HG02763 (cell line): ENCODE data around the gene PSMB3.
A peak's percentile ranks its signal among the peaks of the same experiment; 100 is the strongest.
"Not testable (repeated sequence)": the region's sequence is repeated elsewhere in the genome, so short reads cannot be mapped to it uniquely, and the experiment has no call there.

Experiments used
- ATAC-seq: cut with Tn5 transposase; IDR thresholded peaks from one replicate; pipeline ENCODE4 v1.9.1; 2021; ENCODE audit warnings: mild to moderate bottlenecking, moderate library complexity; ENCODE audit not compliant: unreplicated experiment

PSMB3 gene

DNA sequence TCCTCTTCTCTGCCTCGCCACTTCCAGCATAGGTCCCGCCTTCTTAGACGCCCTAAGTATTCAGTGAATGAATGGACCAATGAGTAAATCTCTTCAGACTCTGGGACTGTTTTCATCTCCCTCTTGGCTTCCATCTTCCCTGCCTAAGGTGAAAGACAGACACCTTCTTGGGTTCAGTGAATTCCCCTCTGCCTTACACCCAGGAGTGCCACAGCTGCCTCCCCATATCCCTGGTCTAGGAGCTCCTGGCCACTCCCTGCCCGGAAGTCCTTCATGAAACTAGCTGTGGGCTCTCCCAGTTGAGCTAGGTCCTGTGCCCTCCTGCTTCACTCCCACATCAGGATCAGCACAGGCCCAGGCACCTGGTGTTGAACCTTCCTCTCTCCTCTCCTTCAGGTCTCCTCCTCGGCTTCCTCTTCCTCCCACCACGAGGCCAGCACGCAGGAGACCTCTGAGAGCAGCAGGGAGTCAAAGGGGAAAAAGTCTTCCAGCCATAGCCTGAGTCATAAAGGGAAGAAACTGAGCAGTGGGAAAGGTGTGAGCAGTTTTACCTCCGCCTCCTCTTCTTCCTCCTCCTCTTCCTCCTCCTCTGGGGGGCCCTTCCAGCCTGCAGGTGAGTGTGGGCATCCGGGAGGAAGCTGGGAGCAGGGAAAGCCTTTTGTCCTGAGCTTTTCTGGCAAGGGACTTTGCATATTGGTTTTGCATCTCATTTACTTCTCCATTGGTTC is 37.2 kb upstream of the PSMB3 start:
- ATAC-seq = no peak

- ATAC-seq = no peak
These were observed 36.1 kb upstream of the PSMB3 start for GRCh38 chr17:38716368-38717005.

DNA sequence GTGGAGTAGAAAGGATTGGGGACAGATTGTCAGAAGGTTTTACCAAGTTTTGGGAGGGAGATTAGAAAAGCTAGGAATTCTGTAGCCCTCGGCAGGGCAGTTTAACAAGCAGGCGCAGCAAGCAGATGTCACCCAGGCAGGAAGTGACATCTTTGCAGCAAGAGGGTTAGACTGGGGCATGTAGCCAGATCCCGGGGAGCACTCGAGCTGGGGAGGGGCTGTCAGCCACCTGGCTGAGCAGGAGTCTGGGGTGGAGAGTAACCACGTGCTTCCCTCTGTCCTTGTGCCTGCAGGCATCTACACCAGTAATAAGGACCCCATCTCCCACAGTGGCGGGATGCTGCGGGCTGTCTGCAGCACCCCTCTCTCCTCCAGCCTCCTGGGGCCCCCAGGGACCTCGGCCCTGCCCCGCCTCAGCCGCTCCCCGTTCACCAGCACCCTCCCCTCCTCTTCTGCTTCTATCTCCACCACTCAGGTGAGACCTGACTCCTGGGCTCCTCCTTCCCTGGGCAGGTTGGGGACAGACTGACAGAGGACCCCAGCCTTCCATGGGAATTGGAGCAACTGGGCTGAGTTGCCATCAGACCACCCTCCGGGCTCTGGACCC is 35.3 kb upstream of the PSMB3 start:
- ATAC-seq = no peak

DNA sequence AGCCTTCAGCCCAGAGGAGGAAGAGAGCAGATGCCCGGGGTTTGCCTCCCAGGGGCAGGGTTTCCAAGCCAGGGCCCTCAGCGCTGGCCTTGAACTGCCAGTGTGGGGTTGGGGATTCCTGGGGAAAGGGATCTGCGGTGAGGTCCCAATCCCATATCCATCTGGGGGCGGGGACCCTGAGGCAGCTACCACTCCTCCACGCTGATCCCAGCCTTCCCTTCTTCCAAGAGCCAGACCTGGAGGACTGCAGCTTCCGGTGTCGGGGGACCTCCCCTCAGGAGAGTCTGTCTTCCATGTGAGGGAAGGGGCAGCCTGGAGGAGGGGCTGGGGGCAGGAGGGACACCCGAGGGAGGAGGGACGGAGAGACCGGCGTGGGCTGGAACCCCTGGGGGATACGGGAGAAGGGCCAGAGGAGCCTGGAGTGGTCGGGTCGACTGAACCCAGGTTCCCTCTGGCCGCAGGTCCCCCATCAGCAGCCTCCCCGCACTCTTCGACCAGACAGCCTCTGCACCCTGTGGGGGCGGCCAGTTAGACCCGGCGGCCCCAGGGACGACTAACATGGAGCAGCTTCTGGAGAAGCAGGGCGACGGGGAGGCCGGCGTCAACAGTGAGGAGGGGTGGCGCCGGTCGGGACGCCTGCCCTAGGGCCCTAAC is 33.1 kb upstream of the PSMB3 start:
- no peak for ATAC-seq

DNA sequence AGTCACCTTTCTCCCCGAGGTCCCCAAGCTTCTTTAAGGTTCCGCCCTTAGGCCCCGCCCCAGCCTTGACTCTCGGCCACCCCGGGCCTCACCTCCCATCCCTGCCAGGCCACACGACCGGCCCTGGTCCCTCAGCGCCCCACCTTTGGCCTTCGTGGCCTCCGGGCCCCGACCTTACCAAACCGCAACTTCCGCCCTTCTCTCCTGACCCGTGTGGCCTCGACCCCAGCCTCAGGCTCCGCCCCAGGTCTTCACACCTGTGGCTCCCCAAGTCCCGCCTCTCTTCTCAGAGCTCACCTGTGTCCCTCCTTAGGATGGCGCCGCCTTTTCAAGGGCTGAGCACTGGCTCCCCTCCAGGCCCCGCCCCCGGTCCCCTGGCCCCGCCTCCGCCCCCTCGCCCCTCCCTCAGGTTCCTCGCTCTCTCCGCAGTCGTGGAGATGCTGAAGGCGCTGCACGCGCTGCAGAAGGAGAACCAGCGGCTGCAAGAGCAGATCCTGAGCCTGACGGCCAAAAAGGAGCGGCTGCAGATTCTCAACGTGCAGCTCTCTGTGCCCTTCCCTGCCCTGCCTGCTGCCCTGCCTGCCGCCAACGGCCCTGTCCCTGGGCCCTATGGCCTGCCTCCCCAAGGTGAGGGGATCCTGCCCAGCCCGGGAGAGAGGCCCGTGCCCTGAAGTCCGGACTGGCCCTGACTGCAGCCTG is 32.4 kb upstream of the PSMB3 start:
- ATAC-seq = no peak

GRCh38 chr17:38720941-38721340 is 31.6 kb upstream of the PSMB3 start:
- no peak for ATAC-seq

DNA sequence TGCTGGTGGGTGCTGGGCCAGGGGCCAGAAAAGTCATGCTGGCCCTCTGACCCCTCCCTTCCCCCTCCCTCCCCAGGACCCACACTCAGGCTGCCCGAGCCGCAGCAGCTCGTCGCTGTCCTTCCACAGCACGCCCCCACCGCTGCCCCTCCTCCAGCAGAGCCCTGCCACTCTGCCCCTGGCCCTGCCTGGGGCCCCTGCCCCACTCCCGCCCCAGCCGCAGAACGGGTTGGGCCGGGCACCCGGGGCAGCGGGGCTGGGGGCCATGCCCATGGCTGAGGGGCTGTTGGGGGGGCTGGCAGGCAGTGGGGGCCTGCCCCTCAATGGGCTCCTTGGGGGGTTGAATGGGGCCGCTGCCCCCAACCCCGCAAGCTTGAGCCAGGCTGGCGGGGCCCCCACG is 30.7 kb upstream of the PSMB3 start:
- no peak for ATAC-seq

- no peak for ATAC-seq
These were observed 28.1 kb upstream of the PSMB3 start for GRCh38 chr17:38724337-38724988.

GRCh38 chr17:38725066-38725465 is 27.5 kb upstream of the PSMB3 start:
- ATAC-seq = no peak

DNA sequence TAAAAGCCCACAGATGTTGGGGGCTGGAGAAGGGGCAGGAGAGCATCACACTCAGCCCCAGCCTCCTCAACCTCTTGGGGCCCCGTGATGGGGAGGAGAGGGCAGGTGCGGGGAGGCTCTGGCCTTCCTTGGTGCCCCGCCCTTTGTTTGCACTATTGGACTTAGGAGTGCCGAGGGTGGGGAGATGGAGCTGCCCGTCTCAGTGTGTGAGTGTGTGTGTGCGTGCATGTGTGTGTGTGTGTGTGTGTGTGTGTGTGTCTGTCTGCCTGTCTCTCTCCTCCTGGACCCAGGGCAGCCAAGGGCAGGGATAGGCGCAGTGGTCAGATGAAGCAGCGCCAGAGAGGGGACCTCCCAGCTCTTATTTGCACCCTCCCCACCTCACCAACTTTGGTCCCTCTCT is 26.4 kb upstream of the PSMB3 start:
- not testable (repeated sequence) for ATAC-seq

GRCh38 chr17:38727736-38728135 is 24.8 kb upstream of the PSMB3 start:
- no peak for ATAC-seq

DNA sequence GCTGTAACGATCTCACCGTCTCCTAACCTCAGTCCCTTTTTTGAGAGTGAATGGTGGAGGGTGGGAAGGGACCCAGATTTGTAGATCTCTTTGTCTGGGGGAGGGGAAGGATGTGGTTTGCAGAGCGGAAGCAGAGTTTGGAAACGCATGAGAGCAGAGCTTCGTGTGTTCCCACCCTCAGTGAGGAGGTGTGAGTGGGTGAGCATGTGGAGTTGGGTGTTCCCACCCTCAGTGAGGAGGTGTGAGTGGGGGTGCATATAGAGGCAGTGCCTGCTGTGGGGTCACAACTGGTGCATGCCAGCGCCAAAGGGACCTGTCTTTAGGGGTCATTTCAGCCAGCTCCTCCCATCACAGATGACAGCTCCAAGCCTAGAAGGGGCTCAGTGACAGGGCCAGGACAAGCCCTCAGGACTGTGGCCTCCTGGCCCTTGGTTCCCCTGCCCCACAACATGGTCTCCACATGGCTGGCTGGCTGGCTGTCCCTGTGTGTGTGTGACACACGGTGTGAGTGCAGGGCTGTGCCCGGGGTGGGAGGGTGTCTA is 24.2 kb upstream of the PSMB3 start:
- ATAC-seq = no peak

GRCh38 chr17:38729368-38729885 is 23.1 kb upstream of the PSMB3 start:
- ATAC-seq = no peak

GRCh38 chr17:38729886-38730525 is 22.5 kb upstream of the PSMB3 start, which contains the start of gene CISD3:
Gene CISD3 (plus strand): TSS chr17:38730341. CDS start chr17:38730359, 18 bp downstream.
- peak; percentile 82 for ATAC-seq

GRCh38 chr17:38730526-38731379 is 21.8 kb upstream of the PSMB3 start:
- ATAC-seq = no peak

DNA sequence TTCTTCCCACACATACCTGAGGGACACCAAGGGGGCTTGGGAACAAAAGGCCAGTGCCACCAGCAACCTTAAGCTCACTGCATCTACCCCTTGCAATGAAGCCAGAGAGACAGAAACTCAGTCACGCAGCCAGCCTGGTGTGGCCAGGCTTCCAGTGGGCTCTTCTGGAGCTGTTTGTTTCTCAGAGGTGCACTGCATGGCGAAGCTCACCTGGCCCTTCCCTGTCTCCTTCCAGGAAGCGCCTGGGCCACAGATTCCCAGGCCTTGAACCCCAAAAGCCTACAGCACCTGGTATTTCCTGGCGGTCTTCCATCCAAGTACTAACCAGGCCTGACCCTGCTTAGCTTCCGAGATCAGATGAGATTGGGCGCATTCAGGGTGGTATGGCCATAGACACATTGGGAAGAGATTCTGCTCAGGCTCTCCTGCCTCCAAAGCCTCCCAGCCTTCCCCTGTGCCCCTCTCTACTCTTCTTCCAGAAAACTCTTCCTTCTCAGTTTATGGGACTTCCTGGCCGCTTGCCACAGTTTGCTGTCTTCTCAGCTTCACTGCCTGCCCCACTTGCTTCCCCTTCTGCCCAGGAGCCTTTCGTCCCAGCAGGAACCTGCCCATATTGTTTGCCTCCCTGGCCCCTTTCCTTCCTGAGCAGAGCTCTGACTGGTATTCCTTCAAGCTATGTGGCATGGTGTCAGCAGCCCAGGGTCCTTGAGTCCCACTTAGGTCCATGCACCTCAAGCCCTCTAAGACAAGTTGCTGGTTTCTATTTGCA is 20.8 kb upstream of the PSMB3 start:
- no peak for ATAC-seq

- no peak for ATAC-seq
These were observed 19.9 kb upstream of the PSMB3 start for GRCh38 chr17:38732376-38733281.
